HG03457 (cell line): ENCODE data around the gene NEK7.
"Not testable (repeated sequence)": the region's sequence is repeated elsewhere in the genome, so short reads cannot be mapped to it uniquely, and the experiment has no call there.

Experiments used
- ATAC-seq: cut with Tn5 transposase; IDR thresholded peaks from one replicate; pipeline ENCODE4 v1.9.1; 2021; ENCODE audit warnings: moderate number of reproducible peaks; ENCODE audit not compliant: unreplicated experiment

Gene NEK7

GRCh38 chr1:198156745-198157240 lies at the start of gene NEK7:
TSS of gene NEK7 (plus strand) at chr1:198156998. CDS start at chr1:198232581, 75,583 bp downstream.
- ATAC-seq: peak; percentile 42

GRCh38 chr1:198107091-198107501 lies 49.7 kb upstream of the NEK7 start:
- no peak for ATAC-seq

- no peak for ATAC-seq
These were observed 48.0 kb upstream of the NEK7 start for GRCh38 chr1:198108636-198109370.

- ATAC-seq: no peak
These were observed 47.5 kb upstream of the NEK7 start for GRCh38 chr1:198109371-198109715.

- no peak for ATAC-seq
These were observed 43.5 kb upstream of the NEK7 start for GRCh38 chr1:198113342-198113750.

- ATAC-seq: no peak
These were observed 40.7 kb upstream of the NEK7 start for GRCh38 chr1:198116069-198116468.

GRCh38 chr1:198116469-198116868 lies 40.3 kb upstream of the NEK7 start:
- no peak for ATAC-seq

- no peak for ATAC-seq
These were observed 39.5 kb upstream of the NEK7 start for GRCh38 chr1:198117267-198117666.

GRCh38 chr1:198118134-198118533 lies 38.7 kb upstream of the NEK7 start:
- ATAC-seq: no peak

GRCh38 chr1:198119906-198120305 lies 36.9 kb upstream of the NEK7 start:
- no peak for ATAC-seq

- ATAC-seq: no peak
These were observed 35.6 kb upstream of the NEK7 start for GRCh38 chr1:198121056-198121826.

GRCh38 chr1:198122693-198123092 lies 34.1 kb upstream of the NEK7 start:
- ATAC-seq: no peak

- ATAC-seq: no peak
These were observed 33.7 kb upstream of the NEK7 start for GRCh38 chr1:198123133-198123532.

- ATAC-seq: no peak
These were observed 32.1 kb upstream of the NEK7 start for GRCh38 chr1:198124673-198125072.

GRCh38 chr1:198125995-198126735 lies 30.6 kb upstream of the NEK7 start:
- ATAC-seq: no peak

GRCh38 chr1:198128533-198128932 lies 28.3 kb upstream of the NEK7 start:
- ATAC-seq: no peak

GRCh38 chr1:198130053-198130452 lies 26.7 kb upstream of the NEK7 start:
- ATAC-seq: not testable (repeated sequence)

GRCh38 chr1:198132060-198132781 lies 24.6 kb upstream of the NEK7 start:
- no peak for ATAC-seq

- no peak for ATAC-seq
These were observed 22.5 kb upstream of the NEK7 start for GRCh38 chr1:198134252-198134651.

GRCh38 chr1:198135366-198135765 lies 21.4 kb upstream of the NEK7 start:
- no peak for ATAC-seq
